ENCODE results near the gene AQP12B. TPM values are rescaled to one million over a fixed set of nuclear protein-coding genes. Genes with fewer than 3 reads are reported as not detected.

AQP12B gene
- total and polyA plus RNA-seq, 11 donors, result not detected

- Histone ChIP-seq H3K36me3 (no peaks in the 10 kb centered on the region), H3K27ac (no peak overlapping the region), H3K4me1 (no peaks in the 10 kb centered on the region), H3K4me3 (no peak overlapping the region), H3K9me3 (no peaks in the 10 kb centered on the region), H3K27me3 (peaks cover 0 to 8% (median 0%) of the 10 kb centered on the region in 9 donors)
- intact Hi-C loops (cut with DNase I), result no loop called here
- no peak for TF ChIP-seq POLR2A (IDR thresholded peaks at IDR 0.05)
- WGBS, 4 donors, result 85 to 93% (median 88%) methylated on average over 18 to 25 of the region's 25 CpGs
- no peak for DNase-seq
- ATAC-seq, result no peak
These were observed 38.3 kb upstream of the AQP12B start for GRCh38 chr2:240720686-240721595.

- H3K27ac ChIP-seq, result no peak overlapping the region
- no peaks in the 10 kb centered on the region for H3K36me3 ChIP-seq
- no peaks in the 10 kb centered on the region for H3K9me3 ChIP-seq
- intact Hi-C loops (cut with DNase I), result no loop called here
- ATAC-seq (no peak), DNase-seq (peak in 1 of 5 donors; percentile 0)
- H3K4me3 ChIP-seq, result no peak overlapping the region
- no peaks in the 10 kb centered on the region for H3K4me1 ChIP-seq
- peaks cover 0 to 9% (median 0%) of the 10 kb centered on the region in 9 donors for H3K27me3 ChIP-seq
- 80 to 89% (median 85%) methylated on average over 19 to 25 of the region's 25 CpGs for WGBS, 4 donors
- TF ChIP-seq CTCF (IDR thresholded peaks at IDR 0.05), result no peak
These were observed 37.2 kb upstream of the AQP12B start for GRCh38 chr2:240719676-240720545.

- Histone ChIP-seq H3K27me3 (peaks cover 0 to 9% (median 0%) of the 10 kb centered on the region in 9 donors), H3K9me3 (no peaks in the 10 kb centered on the region), H3K36me3 (no peaks in the 10 kb centered on the region), H3K4me1 (no peaks in the 10 kb centered on the region), H3K27ac (no peak overlapping the region), H3K4me3 (no peak overlapping the region)
- 91 to 96% (median 93%) methylated on average over 16 to 25 of the region's 25 CpGs for WGBS, 4 donors
- intact Hi-C loops (cut with DNase I), result no loop called here
- DNase-seq (peak in 1 of 5 donors; percentile 18), ATAC-seq (no peak)
- no peak for TF ChIP-seq CTCF (IDR thresholded peaks at IDR 0.05)
These were observed 36.3 kb upstream of the AQP12B start for GRCh38 chr2:240718896-240719490.

- H3K4me3 ChIP-seq, result no peak overlapping the region
- H3K27me3 ChIP-seq, result peaks cover 0 to 9% (median 0%) of the 10 kb centered on the region in 9 donors
- DNase-seq (peak in 1 of 5 donors; percentile 17), ATAC-seq (no peak)
- intact Hi-C loops (cut with DNase I), result no loop called here
- H3K27ac ChIP-seq, result no peak overlapping the region
- 86 to 93% (median 89%) methylated on average over 19 to 31 of the region's 31 CpGs for WGBS, 4 donors
- H3K4me1 ChIP-seq, result no peaks in the 10 kb centered on the region
- TF ChIP-seq POLR2A (IDR thresholded peaks at IDR 0.05) (no peak), CTCF (IDR thresholded peaks at IDR 0.05) (no peak)
- no peaks in the 10 kb centered on the region for H3K36me3 ChIP-seq
- no peaks in the 10 kb centered on the region for H3K9me3 ChIP-seq
These were observed 35.2 kb upstream of the AQP12B start for GRCh38 chr2:240717681-240718581.

Data from heart left ventricle (tissue), 16 donors.